Upper lobe of left lung (tissue), 6 donors: ENCODE measurements around the gene CLMN. TPM values are rescaled to one million over a fixed set of nuclear protein-coding genes. Genes with fewer than 3 reads are reported as not detected.
A peak's percentile ranks its signal among the peaks of the same experiment; 100 is the strongest.

Source experiments
- ATAC-seq, 2 donors: fragments of 200-7000 bp; cut with Tn5 transposase; one replicate each; pipeline ENCODE4 v1.9.1; 2022; ENCODE audit warnings: mild to moderate bottlenecking in 2 of 2, moderate library complexity in 2 of 2; ENCODE audit not compliant: low FRiP score in 2 of 2
- DNase-seq, 2 donors: peaks; one replicate each; pipeline ENCODE4 v3.0.0-alpha.2; 2019 to 2020
- H3K27ac ChIP-seq, 4 donors: fragments of 200-600 bp; sonication (generic); one replicate each; pipeline ENCODE4 v1.5.1; 2016 to 2019
- H3K27me3 ChIP-seq, 4 donors: fragments of 200-600 bp; sonication (generic); one replicate each; pipeline ENCODE4 v1.5.1; 2017 to 2019
- H3K36me3 ChIP-seq, 4 donors: fragments of 200-600 bp; sonication (generic); one replicate each; pipeline ENCODE4 v1.5.1; 2016 to 2019
- H3K4me1 ChIP-seq, 4 donors: fragments of 200-600 bp; sonication (generic); one replicate each; pipeline ENCODE4 v1.5.1; 2018 to 2019
- H3K4me3 ChIP-seq, 4 donors: fragments of 200-600 bp; sonication (generic); one replicate each; pipeline ENCODE4 v1.5.1; 2017 to 2019; ENCODE audit warnings: mild to moderate bottlenecking in 2 of 4, moderate library complexity in 1 of 4
- H3K9me3 ChIP-seq, 4 donors: fragments of 200-600 bp; sonication (generic); one replicate each; pipeline ENCODE4 v1.5.1; 2018 to 2019
- CTCF ChIP-seq, 6 experiments: fragments of 450-650 bp in 4 of 6; fragments of 200-600 bp in 2 of 6; sonication (generic) in 2 of 6; IDR thresholded peaks; one replicate each; pipeline ENCODE4 v1.5.1; 2016 to 2019; ENCODE audit warnings: antibody characterized with exemption in 6 of 6
- EP300 ChIP-seq, 4 donors: sonication (generic); formaldehyde crosslinking; IDR thresholded peaks; one replicate each; pipeline ENCODE4 v1.5.1; 2017; ENCODE audit warnings: antibody characterized with exemption in 4 of 4, control low read depth in 2 of 4
- POLR2A ChIP-seq, 4 donors: fragments of 450-650 bp; IDR thresholded peaks; one replicate each; pipeline ENCODE4 v1.5.1; 2016 to 2017; ENCODE audit warnings: antibody characterized with exemption in 4 of 4, mild to moderate bottlenecking in 2 of 4
- POLR2AphosphoS5 ChIP-seq, 2 donors: sonication (generic); formaldehyde crosslinking; IDR thresholded peaks; one replicate each; pipeline ENCODE4 v1.5.1; 2017; ENCODE audit warnings: antibody characterized with exemption in 2 of 2
- WGBS, 2 donors: methylation state at CpG; one replicate each; pipeline ENCODE4 v1.1.5; 2017 to 2018; 5-methylcytosine and 5-hydroxymethylcytosine counted together
- total RNA-seq, 6 donors: library from RNA; depleted of rRNA in 4 of 6; stranded (reverse); fragments of >200 nt in 4 of 6; gene quantifications; one replicate each; pipeline versions ENCODE4 v1.1.0 to v1.2.1, GENCODE V29; 2016 to 2021
- donor health status: DM: no; HTN: no; CAD: no; lungs with moderate emphysema.
- donor health status: DM: no; HTN: yes; CAD: no; lungs with severe emphysema.

Gene CLMN
- total RNA-seq, 6 donors from 2014 or later = 9.7 to 35.5 (median 18.8) TPM

- H3K27me3 ChIP-seq = no peaks in the 10 kb centered on the region
- no peak for DNase-seq
- ATAC-seq = no peak
- no peak overlapping the region for H3K27ac ChIP-seq
- H3K4me1 ChIP-seq = no peaks in the 10 kb centered on the region
- H3K4me3 ChIP-seq = no peak overlapping the region
- no peaks in the 10 kb centered on the region for H3K36me3 ChIP-seq
- TF ChIP-seq EP300 (IDR thresholded peaks at IDR 0.05) = no peak
- no peaks in the 10 kb centered on the region for H3K9me3 ChIP-seq
- 77 to 78% methylated on average over 6 of the region's 6 CpGs for WGBS, 2 donors
These were observed 14.3 kb upstream of the CLMN start for GRCh38 chr14:95334044-95334443.

GRCh38 chr14:95332641-95333040 is 12.9 kb upstream of the CLMN start:
- H3K9me3 ChIP-seq = no peaks in the 10 kb centered on the region
- H3K27ac ChIP-seq = no peak overlapping the region
- ATAC-seq (no peak), DNase-seq (no peak)
- H3K4me1 ChIP-seq = no peaks in the 10 kb centered on the region
- no peaks in the 10 kb centered on the region for H3K27me3 ChIP-seq
- 92 to 94% methylated on average over 3 of the region's 3 CpGs for WGBS, 2 donors
- no peak overlapping the region for H3K4me3 ChIP-seq
- no peak for TF ChIP-seq POLR2AphosphoS5 (IDR thresholded peaks at IDR 0.05)
- no peak for TF ChIP-seq EP300 (IDR thresholded peaks at IDR 0.05)
- TF ChIP-seq POLR2A (IDR thresholded peaks at IDR 0.05) = no peak
- TF ChIP-seq CTCF (IDR thresholded peaks at IDR 0.05) = no peak
- H3K36me3 ChIP-seq = no peaks in the 10 kb centered on the region

- H3K36me3 ChIP-seq = no peaks in the 10 kb centered on the region
- 79% methylated on average over 6 to 10 of the region's 10 CpGs for WGBS, 2 donors
- H3K27ac ChIP-seq = no peak overlapping the region
- H3K27me3 ChIP-seq = no peaks in the 10 kb centered on the region
- DNase-seq (no peak), ATAC-seq (no peak)
- no peak overlapping the region for H3K4me3 ChIP-seq
- TF ChIP-seq POLR2A (IDR thresholded peaks at IDR 0.05) (no peak), CTCF (IDR thresholded peaks at IDR 0.05) (no peak), EP300 (IDR thresholded peaks at IDR 0.05) (no peak), POLR2AphosphoS5 (IDR thresholded peaks at IDR 0.05) (no peak)
- no peaks in the 10 kb centered on the region for H3K4me1 ChIP-seq
- no peaks in the 10 kb centered on the region for H3K9me3 ChIP-seq
These were observed 12.2 kb upstream of the CLMN start for GRCh38 chr14:95331708-95332408.

GRCh38 chr14:95330591-95331370 is 11.1 kb upstream of the CLMN start:
- TF ChIP-seq EP300 (IDR thresholded peaks at IDR 0.05) (no peak), CTCF (IDR thresholded peaks at IDR 0.05) (no peak), POLR2A (IDR thresholded peaks at IDR 0.05) (no peak), POLR2AphosphoS5 (IDR thresholded peaks at IDR 0.05) (no peak)
- no peak overlapping the region for H3K4me3 ChIP-seq
- WGBS, 2 donors = 87 to 89% methylated on average over 20 of the region's 20 CpGs
- no peaks in the 10 kb centered on the region for H3K9me3 ChIP-seq
- no peaks in the 10 kb centered on the region for H3K4me1 ChIP-seq
- DNase-seq = peak in 1 of 2 donors; percentile 50
- no peak for ATAC-seq
- no peak overlapping the region for H3K27ac ChIP-seq
- no peaks in the 10 kb centered on the region for H3K27me3 ChIP-seq
- no peaks in the 10 kb centered on the region for H3K36me3 ChIP-seq

GRCh38 chr14:95329941-95330340 is 10.2 kb upstream of the CLMN start:
- H3K27me3 ChIP-seq = no peaks in the 10 kb centered on the region
- no peak overlapping the region for H3K4me3 ChIP-seq
- TF ChIP-seq CTCF (IDR thresholded peaks at IDR 0.05) = no peak
- H3K36me3 ChIP-seq = no peaks in the 10 kb centered on the region
- no peaks in the 10 kb centered on the region for H3K4me1 ChIP-seq
- DNase-seq (peak in 1 of 2 donors; percentile 2), ATAC-seq (no peak)
- no peaks in the 10 kb centered on the region for H3K9me3 ChIP-seq
- H3K27ac ChIP-seq = no peak overlapping the region
- WGBS, 2 donors = 79 to 89% methylated on average over 9 of the region's 9 CpGs
